DND-41 (cell line): ENCODE measurements around the gene LOC101059915.
"Not testable (repeated sequence)": the region's sequence is repeated elsewhere in the genome, so short reads cannot be mapped to it uniquely, and the experiment has no call there.

Experiments
- ATAC-seq: fragments of 200-7000 bp; cut with Tn5 transposase; 3 replicates; pipeline ENCODE4 v1.9.1; 2021; ENCODE audit warnings: low read depth; ENCODE audit not compliant: insufficient read depth
- DNase-seq: peaks from one replicate; pipeline ENCODE4 v3.0.0-alpha.2; 2020
- H2AFZ ChIP-seq: 2 replicates; pipeline ENCODE4 v1.6.0; 2012; ENCODE audit warnings: low read depth, low read length
- H3K27ac ChIP-seq: 2 replicates; pipeline ENCODE4 v1.5.1; 2012; ENCODE audit warnings: low read length, inconsistent platforms
- H3K27me3 ChIP-seq: fragments of 200-600 bp; sonication (generic); 2 replicates; pipeline ENCODE4 v1.6.0; 2012; ENCODE audit warnings: low read length, mild to moderate bottlenecking, inconsistent platforms; ENCODE audit not compliant: insufficient read depth, poor library complexity
- H3K36me3 ChIP-seq: 2 replicates; pipeline ENCODE4 v1.5.1; 2012; ENCODE audit warnings: low read length, inconsistent platforms; ENCODE audit not compliant: insufficient read depth
- H3K4me1 ChIP-seq: 2 replicates; pipeline ENCODE4 v1.5.1; 2012; ENCODE audit warnings: mild to moderate bottlenecking, low read length; ENCODE audit not compliant: insufficient read depth
- H3K4me2 ChIP-seq: 2 replicates; pipeline ENCODE4 v1.6.0; 2012; ENCODE audit warnings: mild to moderate bottlenecking, moderate library complexity, low read length, inconsistent platforms; ENCODE audit not compliant: insufficient read depth
- H3K4me3 ChIP-seq, 2 experiments: fragments of 200-600 bp in 1 of 2; shearing (Covaris generic) in 1 of 2; 2 replicates each; pipeline ENCODE4 v1.5.1; 2012 to 2016; ENCODE audit warnings: inconsistent platforms in 2 of 2, low read length in 2 of 2, mild to moderate bottlenecking in 2 of 2, low read depth in 1 of 2, moderate library complexity in 1 of 2
- H3K79me2 ChIP-seq: 2 replicates; pipeline ENCODE4 v1.6.0; 2012; ENCODE audit warnings: low read length, inconsistent platforms; ENCODE audit not compliant: insufficient read depth
- H3K9ac ChIP-seq: 2 replicates; pipeline ENCODE4 v1.6.0; 2012; ENCODE audit warnings: low read depth, mild to moderate bottlenecking, inconsistent platforms, low read length, moderate library complexity
- H3K9me3 ChIP-seq: 2 replicates; pipeline ENCODE4 v1.5.1; 2012; ENCODE audit warnings: low read length, moderate library complexity, mild to moderate bottlenecking, inconsistent platforms; ENCODE audit not compliant: insufficient read depth, severe bottlenecking
- H4K20me1 ChIP-seq: 2 replicates; pipeline ENCODE4 v1.6.0; 2012; ENCODE audit warnings: low read length; ENCODE audit not compliant: insufficient read depth
- EZH2 ChIP-seq: IDR thresholded peaks from 3 replicates; pipeline ENCODE4 v1.6.1; 2012; ENCODE audit warnings: borderline replicate concordance, low read depth, mild to moderate bottlenecking, moderate library complexity, low read length, inconsistent platforms; ENCODE audit not compliant: severe bottlenecking
- TF ChIP-seq, protein P1 (sequence below): IDR thresholded peaks from 2 replicates; pipeline ENCODE4 v1.5.1; 2012; ENCODE audit warnings: borderline replicate concordance, low read length, moderate library complexity, mild to moderate bottlenecking; ENCODE audit not compliant: poor library complexity, severe bottlenecking; ENCODE audit errors: extremely low read depth

Gene LOC101059915

DNA sequence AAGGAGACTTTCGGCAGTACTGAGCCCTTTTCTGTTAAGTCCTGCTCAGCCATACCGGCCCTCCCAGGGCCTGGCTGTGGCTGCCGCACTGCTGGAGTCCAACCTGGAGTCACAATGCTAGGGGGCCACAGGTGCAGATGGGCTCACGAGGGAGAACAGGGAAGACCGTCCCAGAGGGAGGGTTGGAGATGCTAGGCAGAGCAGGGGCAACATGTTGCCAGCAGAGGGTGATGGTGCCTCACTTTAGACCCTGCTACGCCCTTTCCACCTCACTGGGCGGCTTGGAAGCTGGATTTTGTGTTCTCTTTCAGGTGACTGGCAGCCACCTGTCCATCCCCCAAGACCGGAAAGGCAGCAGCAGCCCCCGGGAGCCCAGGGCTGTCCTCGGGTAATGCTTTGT lies 2.6 kb downstream of the LOC101059915 start:
- not testable (repeated sequence) for H3K4me1 ChIP-seq, H3K4me2 ChIP-seq, H3K36me3 ChIP-seq, H4K20me1 ChIP-seq, H2AFZ ChIP-seq, H3K4me3 ChIP-seq, H3K9ac ChIP-seq, H3K79me2 ChIP-seq, H3K9me3 ChIP-seq, H3K27ac ChIP-seq
- TF ChIP-seq, protein P1, sequence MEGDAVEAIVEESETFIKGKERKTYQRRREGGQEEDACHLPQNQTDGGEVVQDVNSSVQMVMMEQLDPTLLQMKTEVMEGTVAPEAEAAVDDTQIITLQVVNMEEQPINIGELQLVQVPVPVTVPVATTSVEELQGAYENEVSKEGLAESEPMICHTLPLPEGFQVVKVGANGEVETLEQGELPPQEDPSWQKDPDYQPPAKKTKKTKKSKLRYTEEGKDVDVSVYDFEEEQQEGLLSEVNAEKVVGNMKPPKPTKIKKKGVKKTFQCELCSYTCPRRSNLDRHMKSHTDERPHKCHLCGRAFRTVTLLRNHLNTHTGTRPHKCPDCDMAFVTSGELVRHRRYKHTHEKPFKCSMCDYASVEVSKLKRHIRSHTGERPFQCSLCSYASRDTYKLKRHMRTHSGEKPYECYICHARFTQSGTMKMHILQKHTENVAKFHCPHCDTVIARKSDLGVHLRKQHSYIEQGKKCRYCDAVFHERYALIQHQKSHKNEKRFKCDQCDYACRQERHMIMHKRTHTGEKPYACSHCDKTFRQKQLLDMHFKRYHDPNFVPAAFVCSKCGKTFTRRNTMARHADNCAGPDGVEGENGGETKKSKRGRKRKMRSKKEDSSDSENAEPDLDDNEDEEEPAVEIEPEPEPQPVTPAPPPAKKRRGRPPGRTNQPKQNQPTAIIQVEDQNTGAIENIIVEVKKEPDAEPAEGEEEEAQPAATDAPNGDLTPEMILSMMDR: peak; percentile 60
- DNase-seq (peak; percentile 31), ATAC-seq (peak; percentile 78)
- H3K27me3 ChIP-seq: peaks cover 20% of the 10 kb centered on the region

DNA sequence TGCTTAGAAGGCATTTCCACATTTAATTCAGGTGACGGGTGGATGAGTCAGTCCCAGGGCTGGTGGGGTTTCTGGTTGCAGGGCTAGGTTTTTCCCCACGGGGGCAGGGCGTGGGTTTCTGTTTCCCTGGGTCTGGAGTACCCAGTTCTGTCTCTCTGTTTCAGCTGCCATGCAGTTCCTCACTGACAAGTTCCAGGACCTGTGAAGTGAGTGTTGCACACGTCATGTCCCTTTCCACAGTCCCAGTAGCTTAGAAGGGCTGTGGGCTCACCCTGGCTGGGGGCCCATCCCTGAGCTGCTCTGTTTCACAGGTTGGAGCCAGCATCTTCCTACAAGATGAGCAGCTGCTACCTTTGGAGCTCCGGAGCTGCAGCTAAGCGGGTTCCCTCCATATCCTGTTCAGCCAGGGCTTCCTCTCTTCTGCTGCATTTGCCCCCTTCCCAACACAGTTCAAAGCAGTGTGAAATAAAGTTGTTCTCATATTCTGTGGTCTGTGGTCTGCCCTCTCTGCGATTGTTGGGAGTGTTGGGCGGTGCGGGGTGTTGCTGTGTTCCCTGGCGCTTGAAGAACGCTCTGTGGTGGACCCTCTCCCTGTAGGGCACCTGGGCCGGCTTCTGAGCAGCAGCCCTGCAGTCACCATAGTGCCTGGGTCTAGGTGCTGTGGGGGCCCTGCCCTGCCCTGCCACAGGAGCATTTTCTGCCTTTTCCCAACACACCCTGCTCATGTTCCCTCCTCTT lies 3.9 kb downstream of the LOC101059915 start:
- H3K27ac ChIP-seq: no peak overlapping the region

DNA sequence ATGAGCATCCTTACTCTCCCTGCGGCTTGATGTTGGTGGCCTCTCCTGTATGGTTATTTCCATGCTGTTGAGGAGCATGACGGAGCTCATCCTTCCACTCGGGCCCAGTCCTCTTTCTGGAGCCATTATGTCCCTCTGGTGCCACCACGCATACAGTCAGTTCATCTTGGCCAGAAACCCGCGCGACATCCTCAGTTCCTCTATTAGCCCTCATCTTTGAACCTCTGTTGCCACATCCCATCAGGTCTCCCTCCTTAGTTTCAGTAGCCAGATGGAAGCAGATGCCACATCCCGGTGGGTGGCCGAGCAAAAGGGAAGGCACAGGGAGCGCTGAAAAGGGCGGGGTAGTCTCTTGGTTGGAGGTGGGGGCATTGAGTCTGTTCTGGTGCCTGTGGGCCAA lies 4.6 kb downstream of the LOC101059915 start:
- Histone ChIP-seq H2AFZ (no peak overlapping the region), H3K36me3 (no peaks in the 10 kb centered on the region), H3K4me2 (no peak overlapping the region), H3K9ac (no peak overlapping the region), H3K27me3 (peaks cover 20% of the 10 kb centered on the region), H3K4me3 (no peak overlapping the region), H3K79me2 (no peaks in the 10 kb centered on the region), H4K20me1 (no peaks in the 10 kb centered on the region; the same call in 1 of the 2 replicates), H3K9me3 (no peaks in the 10 kb centered on the region), H3K4me1 (no peaks in the 10 kb centered on the region), H3K27ac (no peak overlapping the region)
- TF ChIP-seq, protein P1: no peak
- TF ChIP-seq EZH2: no peak
- ATAC-seq (no peak), DNase-seq (no peak)

More for the DNA sequence above, 3.9 kb downstream of the LOC101059915 start:
- Histone ChIP-seq H3K27me3 (peaks cover 20% of the 10 kb centered on the region), H3K9me3 (no peaks in the 10 kb centered on the region), H2AFZ (no peak overlapping the region), H3K9ac (no peak overlapping the region), H3K4me2 (no peak overlapping the region), H4K20me1 (no peaks in the 10 kb centered on the region; the same call in 1 of the 2 replicates), H3K36me3 (no peaks in the 10 kb centered on the region), H3K79me2 (no peaks in the 10 kb centered on the region), H3K4me3 (no peak overlapping the region), H3K4me1 (no peaks in the 10 kb centered on the region)
- TF ChIP-seq, protein P1: no peak
- TF ChIP-seq EZH2: no peak
- DNase-seq: peak; percentile 27
- ATAC-seq: peak; percentile 74

DNA sequence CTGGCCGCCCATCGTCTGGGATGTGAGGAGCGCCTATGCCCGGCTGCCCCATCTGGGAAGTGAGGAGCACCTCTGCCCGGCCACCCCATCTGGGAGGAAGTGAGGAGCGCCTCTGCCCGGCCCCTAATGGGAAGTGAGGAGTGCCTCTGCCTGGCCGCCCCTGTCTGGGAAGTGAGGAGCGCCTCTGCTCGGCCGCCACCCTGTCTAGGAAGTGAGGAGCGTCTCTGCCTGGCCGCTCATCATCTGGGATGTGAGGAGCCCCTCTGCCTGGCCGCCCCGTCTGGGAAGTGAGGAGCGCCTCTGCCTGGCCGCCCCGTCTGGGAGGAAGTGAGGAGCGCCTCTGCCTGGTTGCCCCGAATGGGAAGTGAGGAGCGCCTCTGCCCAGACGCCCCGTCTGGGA lies 8.3 kb downstream of the LOC101059915 start:
- not testable (repeated sequence) for ATAC-seq, H3K9ac ChIP-seq, H4K20me1 ChIP-seq, H3K9me3 ChIP-seq, H3K79me2 ChIP-seq, DNase-seq, H3K4me1 ChIP-seq, H3K4me3 ChIP-seq, H3K27ac ChIP-seq, H2AFZ ChIP-seq, H3K4me2 ChIP-seq, H3K36me3 ChIP-seq
- H3K27me3 ChIP-seq: peaks cover 14% of the 10 kb centered on the region

DNA sequence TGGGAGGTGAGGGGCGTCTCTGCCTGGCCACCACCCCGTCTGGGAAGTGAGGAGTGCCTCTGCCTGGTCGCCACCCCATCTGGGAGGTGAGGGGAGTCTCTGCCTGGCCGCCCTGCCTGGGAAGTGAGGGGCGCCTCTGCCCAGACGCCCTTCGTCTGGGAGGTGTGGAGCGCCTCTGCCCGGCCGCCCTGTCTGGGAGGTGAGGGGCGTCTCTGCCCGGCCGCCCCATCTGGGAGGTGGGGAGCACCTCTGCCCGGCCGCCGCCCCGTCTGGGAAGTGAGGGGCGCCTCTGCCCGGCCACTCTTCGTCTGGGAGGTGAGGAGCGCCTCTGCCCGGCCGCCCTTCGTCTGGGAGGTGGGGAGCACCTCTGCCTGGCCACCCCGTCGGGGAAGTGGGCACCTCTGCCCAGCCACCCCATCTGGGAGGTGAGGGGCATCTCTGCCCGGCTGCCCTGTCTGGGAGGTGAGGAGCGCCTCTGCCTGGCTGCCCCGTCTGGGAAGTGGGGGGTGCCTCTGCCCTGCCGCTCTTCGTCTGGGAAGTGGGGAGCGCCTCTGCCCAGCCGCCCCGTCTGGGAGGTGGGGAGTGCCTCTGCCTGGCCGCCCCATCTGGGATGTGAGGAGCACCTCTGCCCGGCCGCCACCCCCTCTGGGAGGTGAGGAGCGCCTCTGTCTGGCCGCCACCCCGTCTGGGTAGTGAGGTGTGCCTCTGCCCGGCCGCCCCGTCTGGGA lies 8.9 kb downstream of the LOC101059915 start:
- H3K27me3 ChIP-seq, H3K4me1 ChIP-seq, H3K27ac ChIP-seq, H3K4me3 ChIP-seq, H4K20me1 ChIP-seq, ATAC-seq, H3K9ac ChIP-seq, H3K36me3 ChIP-seq, H3K79me2 ChIP-seq, H3K4me2 ChIP-seq, H3K9me3 ChIP-seq, H2AFZ ChIP-seq, DNase-seq: not testable (repeated sequence)
